Measurements from ENCODE around the gene RPA3. TPM values are rescaled to one million over a fixed set of nuclear protein-coding genes. Genes with fewer than 3 reads are reported as not detected.

The RPA3 gene
- total RNA-seq, 1 experiment from 2014 or later = 61.4 TPM

GRCh38 chr7:7737674-7738073, 19.3 kb upstream of the RPA3 start:
- CTCF ChIA-PET = no interaction called here
- POLR2A ChIA-PET (ENCODE audit: low non-redundant PET) = no interaction called here
- DNase-seq (ENCODE audit: low spot score) = no peak
- Histone ChIP-seq H3K4me3 (ENCODE audit: low read depth, low read length, poor library complexity, severe bottlenecking) (no peak overlapping the region), H3K9me3 (ENCODE audit: low read depth, low read length, poor library complexity, severe bottlenecking) (no peaks in the 10 kb centered on the region), H3K27me3 (replicated peaks; ENCODE audit: insufficient read depth, low read depth, low read length, poor library complexity) (no peaks in the 10 kb centered on the region), H3K27ac (ENCODE audit: low read depth, low read length, poor library complexity, severe bottlenecking) (no peak overlapping the region), H3K36me3 (ENCODE audit: insufficient read depth, low read length, poor library complexity, severe bottlenecking) (no peaks in the 10 kb centered on the region), H3K4me1 (ENCODE audit: insufficient read depth, low read length, poor library complexity, severe bottlenecking) (peaks cover 8% of the 10 kb centered on the region)
- no peak for TF ChIP-seq CTCF (conservative IDR thresholded peaks at IDR 0.05; ENCODE audit: low read depth, low read length)
- no peak for TF ChIP-seq EZH2 (IDR thresholded peaks at IDR 0.05; ENCODE audit: borderline replicate concordance, low read depth, low read length, poor library complexity, severe bottlenecking)
- intact Hi-C loops (cut with micrococcal nuclease; ENCODE audit: unreplicated experiment) = no loop called here
- BruUV-seq (replicated peaks) = no TSS peak

- no peak for DNase-seq (ENCODE audit: low spot score)
- no peak overlapping the region for H3K27ac ChIP-seq (ENCODE audit: low read depth, low read length, poor library complexity, severe bottlenecking)
- TF ChIP-seq CTCF (conservative IDR thresholded peaks at IDR 0.05; ENCODE audit: low read depth, low read length) (no peak), EZH2 (IDR thresholded peaks at IDR 0.05; ENCODE audit: borderline replicate concordance, low read depth, low read length, poor library complexity, severe bottlenecking) (no peak)
- intact Hi-C loops (cut with micrococcal nuclease; ENCODE audit: unreplicated experiment) = no loop called here
- ChIA-PET POLR2A (ENCODE audit: low non-redundant PET) (no interaction called here), CTCF (no interaction called here)
- no peaks in the 10 kb centered on the region for H3K9me3 ChIP-seq (ENCODE audit: low read depth, low read length, poor library complexity, severe bottlenecking)
- H3K4me3 ChIP-seq (ENCODE audit: low read depth, low read length, poor library complexity, severe bottlenecking) = no peak overlapping the region
- H3K36me3 ChIP-seq (ENCODE audit: insufficient read depth, low read length, poor library complexity, severe bottlenecking) = no peaks in the 10 kb centered on the region
- BruUV-seq (replicated peaks) = no TSS peak
- H3K4me1 ChIP-seq (ENCODE audit: insufficient read depth, low read length, poor library complexity, severe bottlenecking) = peaks cover 12% of the 10 kb centered on the region
- H3K27me3 ChIP-seq (replicated peaks; ENCODE audit: insufficient read depth, low read depth, low read length, poor library complexity) = no peaks in the 10 kb centered on the region
These were observed 18.3 kb upstream of the RPA3 start for GRCh38 chr7:7736671-7737070.

GRCh38 chr7:7732621-7733281, 14.3 kb upstream of the RPA3 start:
- POLR2A ChIA-PET (ENCODE audit: low non-redundant PET) = no interaction called here
- Histone ChIP-seq H3K4me3 (ENCODE audit: low read depth, low read length, poor library complexity, severe bottlenecking) (no peak overlapping the region), H3K9me3 (ENCODE audit: low read depth, low read length, poor library complexity, severe bottlenecking) (no peaks in the 10 kb centered on the region), H3K27ac (ENCODE audit: low read depth, low read length, poor library complexity, severe bottlenecking) (no peak overlapping the region), H3K27me3 (replicated peaks; ENCODE audit: insufficient read depth, low read depth, low read length, poor library complexity) (no peaks in the 10 kb centered on the region), H3K36me3 (ENCODE audit: insufficient read depth, low read length, poor library complexity, severe bottlenecking) (no peaks in the 10 kb centered on the region), H3K4me1 (ENCODE audit: insufficient read depth, low read length, poor library complexity, severe bottlenecking) (peaks cover 12% of the 10 kb centered on the region)
- DNase-seq (ENCODE audit: low spot score) = no peak
- TF ChIP-seq CTCF (conservative IDR thresholded peaks at IDR 0.05; ENCODE audit: low read depth, low read length) (no peak), EZH2 (IDR thresholded peaks at IDR 0.05; ENCODE audit: borderline replicate concordance, low read depth, low read length, poor library complexity, severe bottlenecking) (no peak)
- no TSS peak for BruUV-seq (replicated peaks)
- CTCF ChIA-PET = no interaction called here
- intact Hi-C loops (cut with micrococcal nuclease; ENCODE audit: unreplicated experiment) = no loop called here
